Measurements from ENCODE around the gene ABO.

ABO gene

GRCh38 chr9:133268335-133269056 lies 6.5 kb downstream of the ABO start:
- H4K20me1 ChIP-seq (ENCODE audit: low read depth, low read length) = no peaks in the 10 kb centered on the region
- H2AFZ ChIP-seq (ENCODE audit: low read depth, low read length, severe bottlenecking) = no peak overlapping the region
- H3F3A ChIP-seq (ENCODE audit: insufficient read depth) = no peaks in the 10 kb centered on the region
- no peaks in the 10 kb centered on the region for H3K9me3 ChIP-seq (ENCODE audit: insufficient read depth, low read length)
- no peak overlapping the region for H3K27ac ChIP-seq (ENCODE audit: low read depth, low read length)
- H3K36me3 ChIP-seq (ENCODE audit: low read length) = no peaks in the 10 kb centered on the region
- no peak for TF ChIP-seq EZH2phosphoT487 (conservative IDR thresholded peaks at IDR 0.05; ENCODE audit: low read length)
- no peak for TF ChIP-seq CTCF (IDR thresholded peaks at IDR 0.05; ENCODE audit: insufficient read depth, low read length, poor library complexity, severe bottlenecking)
- no peaks in the 10 kb centered on the region for H3K27me3 ChIP-seq (ENCODE audit: low read length)
- no peaks in the 10 kb centered on the region for H3K79me2 ChIP-seq (ENCODE audit: insufficient read depth, low read length)
- H3K4me2 ChIP-seq (ENCODE audit: low read depth, low read length, poor library complexity, severe bottlenecking) = no peak overlapping the region
- no peak overlapping the region for H3K4me3 ChIP-seq (ENCODE audit: insufficient read depth, low read length, poor library complexity, severe bottlenecking)
- H3K9ac ChIP-seq (ENCODE audit: low read length) = no peak overlapping the region
- H3K9me2 ChIP-seq (replicated peaks; ENCODE audit: insufficient read depth, low read length) = no peaks in the 10 kb centered on the region

DNA sequence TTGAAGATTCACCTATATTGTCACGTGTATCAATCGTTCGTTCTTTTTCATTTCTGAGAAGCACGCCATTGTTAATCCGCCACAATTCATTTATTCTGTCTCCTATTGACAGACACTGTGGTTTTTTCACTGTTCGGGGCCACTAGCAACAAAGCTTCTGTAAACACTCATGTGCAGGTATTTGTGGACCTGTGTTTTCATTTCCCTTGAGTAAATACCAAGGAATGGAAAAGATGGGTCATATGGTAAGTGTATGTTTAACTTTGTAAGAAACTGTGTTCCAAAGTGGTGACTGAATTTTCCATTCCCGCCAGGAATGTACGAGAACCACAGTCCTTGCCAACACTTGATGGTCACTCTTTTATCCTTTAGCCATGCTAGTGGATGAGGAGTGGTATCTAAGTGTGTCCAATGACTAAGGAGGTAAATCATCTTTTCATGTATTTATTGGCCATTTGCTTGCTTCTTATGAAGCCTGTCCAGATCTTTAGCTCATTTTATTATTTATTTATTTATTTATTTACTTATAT lies 10.7 kb downstream of the ABO start:
- no peak overlapping the region for H3K27ac ChIP-seq (ENCODE audit: low read depth, low read length)
- H3K4me3 ChIP-seq (ENCODE audit: insufficient read depth, low read length, poor library complexity, severe bottlenecking) = no peak overlapping the region
- H2AFZ ChIP-seq (ENCODE audit: low read depth, low read length, severe bottlenecking) = no peak overlapping the region
- H3K9me2 ChIP-seq (replicated peaks; ENCODE audit: insufficient read depth, low read length) = no peaks in the 10 kb centered on the region
- no peaks in the 10 kb centered on the region for H3K36me3 ChIP-seq (ENCODE audit: low read length)
- no peaks in the 10 kb centered on the region for H3K27me3 ChIP-seq (ENCODE audit: low read length)
- no peaks in the 10 kb centered on the region for H3K9me3 ChIP-seq (ENCODE audit: insufficient read depth, low read length)
- no peaks in the 10 kb centered on the region for H3F3A ChIP-seq (ENCODE audit: insufficient read depth)
- H3K4me2 ChIP-seq (ENCODE audit: low read depth, low read length, poor library complexity, severe bottlenecking) = no peak overlapping the region
- H3K9ac ChIP-seq (ENCODE audit: low read length) = no peak overlapping the region
- TF ChIP-seq EZH2phosphoT487 (conservative IDR thresholded peaks at IDR 0.05; ENCODE audit: low read length) = no peak
- TF ChIP-seq CTCF (IDR thresholded peaks at IDR 0.05; ENCODE audit: insufficient read depth, low read length, poor library complexity, severe bottlenecking) = no peak
- H4K20me1 ChIP-seq (ENCODE audit: low read depth, low read length) = no peaks in the 10 kb centered on the region
- no peaks in the 10 kb centered on the region for H3K79me2 ChIP-seq (ENCODE audit: insufficient read depth, low read length)

- TF ChIP-seq CTCF (IDR thresholded peaks at IDR 0.05; ENCODE audit: insufficient read depth, low read length, poor library complexity, severe bottlenecking) = no peak
- TF ChIP-seq EZH2phosphoT487 (conservative IDR thresholded peaks at IDR 0.05; ENCODE audit: low read length) = no peak
- Histone ChIP-seq H3F3A (ENCODE audit: insufficient read depth) (no peaks in the 10 kb centered on the region), H3K4me2 (ENCODE audit: low read depth, low read length, poor library complexity, severe bottlenecking) (no peak overlapping the region), H3K79me2 (ENCODE audit: insufficient read depth, low read length) (no peaks in the 10 kb centered on the region), H3K27me3 (ENCODE audit: low read length) (no peaks in the 10 kb centered on the region), H3K27ac (ENCODE audit: low read depth, low read length) (no peak overlapping the region), H4K20me1 (ENCODE audit: low read depth, low read length) (no peaks in the 10 kb centered on the region), H3K36me3 (ENCODE audit: low read length) (no peaks in the 10 kb centered on the region), H2AFZ (ENCODE audit: low read depth, low read length, severe bottlenecking) (no peak overlapping the region), H3K9me2 (replicated peaks; ENCODE audit: insufficient read depth, low read length) (no peaks in the 10 kb centered on the region), H3K4me3 (ENCODE audit: insufficient read depth, low read length, poor library complexity, severe bottlenecking) (no peak overlapping the region), H3K9ac (ENCODE audit: low read length) (no peak overlapping the region), H3K9me3 (ENCODE audit: insufficient read depth, low read length) (no peaks in the 10 kb centered on the region)
Measured at GRCh38 chr9:133263557-133263956, 11.4 kb downstream of the ABO start.
